Stomach smooth muscle (tissue), 2 donors: ENCODE data around the gene AP3B1.

Experiments
- H3K27ac ChIP-seq: one replicate; pipeline ENCODE4 v1.7.0; 2013; ENCODE audit warnings: mild to moderate bottlenecking, low read length, inconsistent platforms
- H3K27me3 ChIP-seq, 2 donors: one replicate each; pipeline ENCODE4 v1.7.0; 2013; ENCODE audit warnings: low read length in 2 of 2; ENCODE audit not compliant: insufficient read depth in 2 of 2, control insufficient read depth in 1 of 2
- H3K36me3 ChIP-seq, 2 donors: one replicate each; pipeline ENCODE4 v1.7.0; 2013; ENCODE audit warnings: low read length in 2 of 2; ENCODE audit not compliant: control insufficient read depth in 2 of 2, insufficient read depth in 2 of 2
- H3K4me1 ChIP-seq: one replicate; pipeline ENCODE4 v1.7.0; 2013; ENCODE audit warnings: low read length; ENCODE audit not compliant: control insufficient read depth, insufficient read depth
- H3K4me3 ChIP-seq, 2 donors: one replicate each; pipeline ENCODE4 v1.7.0; 2013; ENCODE audit warnings: low read length in 2 of 2
- H3K9ac ChIP-seq, 2 donors: one replicate each; pipeline ENCODE4 v1.7.0; 2013; ENCODE audit warnings: low read length in 2 of 2, mild to moderate bottlenecking in 1 of 2
- H3K9me3 ChIP-seq, 2 donors: one replicate each; pipeline ENCODE4 v1.7.0; 2013; ENCODE audit warnings: low read length in 2 of 2; ENCODE audit not compliant: control insufficient read depth in 2 of 2
- donor health status: healthy.
- donor health status: Pancreatic carcinoma.

The AP3B1 gene

DNA sequence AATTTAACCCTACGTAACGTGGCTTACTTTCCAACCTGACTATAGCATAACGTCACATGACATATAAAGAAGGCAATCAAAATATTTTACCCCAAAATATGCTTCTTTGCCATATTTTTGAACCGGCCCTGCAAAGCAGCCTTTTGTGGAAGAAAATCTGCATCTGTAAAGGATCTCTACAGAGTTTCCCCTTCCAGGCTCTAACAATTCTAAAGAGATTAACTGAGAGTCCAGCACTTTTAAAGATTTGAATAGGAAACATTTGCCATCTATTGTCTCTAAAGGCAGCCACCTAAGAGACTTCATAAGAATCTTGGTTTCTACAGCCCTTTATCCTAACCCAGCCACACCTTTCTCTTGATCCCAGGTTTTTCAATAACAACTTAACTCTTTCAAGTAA is 22.7 kb downstream of the AP3B1 start:
- H3K27me3 ChIP-seq, result no peaks in the 10 kb centered on the region
- no peak overlapping the region for H3K9ac ChIP-seq
- H3K4me1 ChIP-seq, result peaks cover 4% of the 10 kb centered on the region
- H3K4me3 ChIP-seq, result no peak overlapping the region
- H3K9me3 ChIP-seq, result no peaks in the 10 kb centered on the region
- H3K27ac ChIP-seq, result no peak overlapping the region
- H3K36me3 ChIP-seq, result no peaks in the 10 kb centered on the region

DNA sequence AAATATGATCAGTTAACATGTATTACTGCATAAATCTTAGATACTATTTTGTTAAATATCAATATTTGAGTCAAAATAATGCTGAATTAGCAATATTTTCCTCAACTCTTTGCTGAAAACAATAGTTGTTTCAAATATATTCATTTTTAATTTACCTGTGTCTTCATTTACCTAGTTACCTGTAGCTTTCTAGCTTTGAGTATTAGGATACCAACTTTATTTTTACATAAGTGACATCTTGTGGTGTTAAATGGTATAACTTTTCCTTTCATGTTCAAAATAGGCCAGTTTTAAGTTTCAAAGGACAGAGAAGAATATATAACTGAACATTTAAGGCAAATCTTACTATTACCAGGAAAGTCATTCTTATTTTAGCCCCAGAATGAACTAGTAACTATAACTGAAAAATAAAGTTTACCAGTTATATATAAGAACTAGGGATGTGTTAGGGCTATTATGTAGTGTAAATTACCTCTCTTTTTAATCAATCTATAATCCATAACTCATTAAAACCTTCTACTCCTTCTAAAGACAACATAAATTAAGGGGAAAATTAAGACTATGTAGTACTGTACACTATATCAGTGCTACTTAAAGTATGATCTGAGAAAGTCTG is 25.3 kb downstream of the AP3B1 start:
- no peaks in the 10 kb centered on the region for H3K36me3 ChIP-seq
- H3K4me3 ChIP-seq, result no peak overlapping the region
- no peaks in the 10 kb centered on the region for H3K27me3 ChIP-seq
- H3K9me3 ChIP-seq, result no peaks in the 10 kb centered on the region
- H3K4me1 ChIP-seq, result peaks cover 4% of the 10 kb centered on the region
- no peak overlapping the region for H3K9ac ChIP-seq
- no peak overlapping the region for H3K27ac ChIP-seq

DNA sequence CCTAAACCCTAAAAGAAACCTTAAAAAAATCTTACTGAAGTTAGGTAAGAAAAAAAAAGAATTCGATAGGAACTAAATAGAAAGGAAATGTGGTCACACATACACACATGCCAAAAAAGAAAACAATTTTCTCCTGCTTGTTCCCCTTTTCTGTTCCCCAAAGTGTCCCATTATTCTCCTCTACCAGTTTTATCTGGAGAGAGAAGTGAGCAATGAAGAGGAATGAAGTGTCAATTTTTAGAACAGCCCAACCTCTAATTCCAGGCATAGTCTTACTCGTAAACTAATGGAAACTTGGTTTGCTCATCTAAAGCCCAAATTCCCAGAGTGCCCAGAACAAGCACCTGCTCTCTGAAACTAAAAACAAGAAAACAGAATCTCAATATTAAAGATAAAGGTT is 26.1 kb downstream of the AP3B1 start:
- Histone ChIP-seq H3K9me3 (no peaks in the 10 kb centered on the region), H3K27me3 (no peaks in the 10 kb centered on the region), H3K4me3 (no peak overlapping the region), H3K4me1 (peaks cover 3% of the 10 kb centered on the region), H3K36me3 (peaks cover 0 to 1% of the 10 kb centered on the region in 2 donors), H3K27ac (no peak overlapping the region), H3K9ac (no peak overlapping the region)

DNA sequence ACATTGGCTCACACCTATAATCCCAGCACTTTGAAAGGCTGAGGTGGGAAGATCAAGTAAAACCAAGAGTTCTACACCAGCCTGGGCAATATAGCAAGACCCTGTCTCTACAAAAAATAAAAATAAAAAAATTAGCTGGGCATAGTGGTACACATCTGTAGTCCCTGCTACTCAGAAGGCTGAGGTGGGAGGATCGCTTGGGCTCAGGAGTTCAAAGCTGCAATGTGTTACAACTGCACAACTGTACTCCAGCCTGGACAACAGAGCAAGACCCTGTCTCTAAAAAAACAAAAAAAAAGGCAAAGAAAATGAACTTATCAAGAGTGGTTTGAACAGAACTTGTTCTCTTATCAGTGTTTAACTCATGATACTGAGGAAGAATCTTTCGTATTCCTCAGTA is 29.3 kb downstream of the AP3B1 start:
- no peak overlapping the region for H3K4me3 ChIP-seq
- H3K4me1 ChIP-seq, result no peaks in the 10 kb centered on the region
- no peaks in the 10 kb centered on the region for H3K9me3 ChIP-seq
- H3K27ac ChIP-seq, result no peak overlapping the region
- H3K9ac ChIP-seq, result no peak overlapping the region
- no peaks in the 10 kb centered on the region for H3K27me3 ChIP-seq
- H3K36me3 ChIP-seq, result peaks cover 0 to 2% of the 10 kb centered on the region in 2 donors

DNA sequence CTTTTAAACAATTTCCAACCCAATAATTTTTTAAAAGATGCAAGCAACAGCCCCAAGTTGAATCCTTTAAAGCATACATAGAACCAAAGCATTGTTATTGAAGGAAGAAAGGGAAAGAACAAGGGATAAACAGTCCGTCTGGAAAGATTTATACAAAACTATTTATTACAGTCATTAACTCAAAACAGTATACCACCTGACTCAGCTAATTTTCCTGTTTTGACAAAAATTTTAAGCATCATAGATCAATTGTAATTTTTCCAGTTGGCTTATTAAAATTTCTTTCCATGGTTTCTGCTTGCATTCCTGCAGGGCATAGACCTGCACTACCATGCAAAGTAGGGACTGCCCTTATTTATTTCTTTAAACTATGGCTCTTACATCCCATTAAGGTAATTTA is 29.9 kb downstream of the AP3B1 start:
- no peaks in the 10 kb centered on the region for H3K9me3 ChIP-seq
- H3K36me3 ChIP-seq, result peaks cover 0 to 2% of the 10 kb centered on the region in 2 donors
- H3K4me1 ChIP-seq, result no peaks in the 10 kb centered on the region
- H3K4me3 ChIP-seq, result no peak overlapping the region
- no peak overlapping the region for H3K9ac ChIP-seq
- no peak overlapping the region for H3K27ac ChIP-seq
- no peaks in the 10 kb centered on the region for H3K27me3 ChIP-seq

DNA sequence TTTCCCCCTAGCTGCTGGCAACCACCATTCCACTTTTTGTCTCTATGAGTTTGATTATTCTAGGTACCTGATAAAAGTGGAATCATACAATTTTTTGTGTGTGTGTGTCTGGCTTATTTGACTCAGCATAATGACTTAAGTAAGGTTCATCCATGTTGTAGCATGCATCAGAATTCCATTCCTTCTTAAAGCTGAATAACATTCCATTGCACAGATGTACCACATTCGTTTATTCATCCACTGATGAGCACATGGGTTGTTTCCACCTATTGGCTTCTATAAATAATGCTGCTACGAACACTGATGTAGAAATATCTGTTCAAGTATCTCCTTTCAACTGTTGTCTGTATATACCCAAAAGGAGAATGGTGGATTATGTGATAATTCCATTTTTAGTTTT is 33.7 kb downstream of the AP3B1 start:
- Histone ChIP-seq H3K27ac (no peak overlapping the region), H3K9ac (no peak overlapping the region), H3K4me3 (no peak overlapping the region), H3K27me3 (no peaks in the 10 kb centered on the region), H3K36me3 (peaks cover 0 to 2% of the 10 kb centered on the region in 2 donors), H3K4me1 (no peaks in the 10 kb centered on the region), H3K9me3 (no peaks in the 10 kb centered on the region)

DNA sequence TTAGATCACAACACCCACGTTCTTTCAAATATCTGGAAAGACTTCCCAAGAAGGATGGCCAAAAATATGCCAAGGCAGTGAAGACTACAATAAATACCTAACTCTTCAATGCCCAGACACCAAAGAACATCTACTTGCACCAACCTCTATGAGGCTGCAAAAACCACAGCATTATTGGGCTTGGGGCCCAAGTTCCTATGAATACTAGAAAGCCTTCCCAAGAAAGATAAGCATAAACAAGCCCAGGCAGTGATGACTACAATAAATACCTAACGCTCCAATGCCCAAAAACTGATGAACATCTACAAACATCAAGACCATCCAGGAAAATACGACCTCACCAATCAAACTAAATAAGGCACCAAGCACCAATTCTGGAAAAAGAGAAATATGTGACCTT is 41.3 kb downstream of the AP3B1 start:
- Histone ChIP-seq H3K27ac (no peak overlapping the region), H3K4me3 (no peak overlapping the region), H3K36me3 (no peaks in the 10 kb centered on the region), H3K9me3 (no peaks in the 10 kb centered on the region), H3K4me1 (no peaks in the 10 kb centered on the region), H3K9ac (no peak overlapping the region), H3K27me3 (no peaks in the 10 kb centered on the region)

DNA sequence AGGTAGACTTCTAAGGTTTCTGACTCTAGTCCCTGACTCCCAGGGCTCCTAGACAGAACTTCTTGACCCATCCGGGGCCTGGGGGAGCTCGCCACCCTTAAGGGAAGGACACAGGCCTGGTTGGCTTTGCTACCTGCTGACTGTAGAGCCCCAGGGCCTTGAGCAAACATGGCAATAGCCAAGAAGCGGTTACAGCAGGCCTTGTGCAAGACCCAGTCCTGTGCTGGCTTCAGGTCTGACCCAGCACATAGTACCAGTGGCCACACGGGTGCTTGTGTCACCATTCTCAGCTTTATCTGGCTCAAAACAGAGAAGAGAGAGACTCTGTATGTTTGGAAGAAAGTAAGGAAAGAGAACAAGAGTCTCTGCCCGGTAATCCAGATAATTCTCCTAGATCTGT is 41.8 kb downstream of the AP3B1 start:
- Histone ChIP-seq H3K36me3 (no peaks in the 10 kb centered on the region), H3K27ac (no peak overlapping the region), H3K4me3 (no peak overlapping the region), H3K9ac (no peak overlapping the region), H3K27me3 (no peaks in the 10 kb centered on the region), H3K9me3 (no peaks in the 10 kb centered on the region), H3K4me1 (no peaks in the 10 kb centered on the region)

DNA sequence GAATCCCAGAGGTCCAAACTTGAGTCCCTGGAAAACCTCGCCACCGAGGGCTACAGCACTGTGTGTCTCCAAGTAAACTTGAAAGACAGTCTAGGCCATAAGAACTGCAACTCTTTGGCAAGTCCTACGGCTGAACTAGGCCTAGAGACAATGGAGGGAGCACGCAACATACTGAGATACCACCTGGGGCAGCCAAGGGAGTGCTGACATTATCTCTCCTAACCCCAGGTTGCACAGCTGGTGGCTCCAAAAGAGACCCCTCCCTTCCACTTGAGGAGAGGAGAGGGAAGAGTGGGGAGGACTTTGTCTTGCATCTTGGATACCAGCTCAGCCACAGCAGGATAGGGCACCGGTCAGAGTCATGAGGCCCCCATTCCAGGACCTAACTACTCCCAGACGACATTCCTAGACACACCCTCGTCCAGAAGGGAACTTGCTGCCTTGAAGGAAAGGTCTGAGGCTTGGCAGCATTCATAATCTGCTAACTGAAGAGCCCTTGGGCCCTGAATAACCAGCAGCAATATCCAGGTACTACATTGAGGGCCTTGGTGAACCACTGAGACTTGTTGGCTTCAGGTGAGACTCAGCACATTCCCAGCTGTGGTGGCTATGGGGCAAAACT is 42.7 kb downstream of the AP3B1 start:
- Histone ChIP-seq H3K36me3 (no peaks in the 10 kb centered on the region), H3K27ac (no peak overlapping the region), H3K27me3 (no peaks in the 10 kb centered on the region)

DNA sequence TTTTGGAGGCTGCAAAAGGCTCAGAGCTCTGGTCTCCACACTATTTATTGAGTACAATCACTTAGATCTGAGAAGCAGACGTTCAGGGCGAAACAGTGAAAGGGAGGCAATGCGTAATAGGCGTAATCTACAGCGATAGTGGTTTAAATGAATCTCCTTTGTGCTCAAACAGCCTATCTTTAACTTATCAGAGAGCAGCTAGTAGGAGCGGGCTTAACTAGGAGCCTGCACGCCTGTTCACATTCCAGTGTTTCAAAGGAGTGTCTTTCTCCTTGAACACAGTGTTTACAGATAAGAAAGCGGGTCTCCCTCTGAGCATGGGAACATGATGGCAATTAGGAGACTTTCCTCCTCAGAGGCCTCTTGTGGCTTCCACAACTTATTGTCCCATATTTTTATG is 49.4 kb downstream of the AP3B1 start:
- Histone ChIP-seq H3K9ac (no peak overlapping the region), H3K4me3 (no peak overlapping the region), H3K27me3 (no peaks in the 10 kb centered on the region), H3K4me1 (no peaks in the 10 kb centered on the region), H3K36me3 (no peaks in the 10 kb centered on the region), H3K9me3 (no peaks in the 10 kb centered on the region), H3K27ac (no peak overlapping the region)

More for the DNA sequence above, 42.7 kb downstream of the AP3B1 start:
- H3K4me3 ChIP-seq, result no peak overlapping the region
- no peaks in the 10 kb centered on the region for H3K9me3 ChIP-seq
- no peaks in the 10 kb centered on the region for H3K4me1 ChIP-seq
- no peak overlapping the region for H3K9ac ChIP-seq

DNA sequence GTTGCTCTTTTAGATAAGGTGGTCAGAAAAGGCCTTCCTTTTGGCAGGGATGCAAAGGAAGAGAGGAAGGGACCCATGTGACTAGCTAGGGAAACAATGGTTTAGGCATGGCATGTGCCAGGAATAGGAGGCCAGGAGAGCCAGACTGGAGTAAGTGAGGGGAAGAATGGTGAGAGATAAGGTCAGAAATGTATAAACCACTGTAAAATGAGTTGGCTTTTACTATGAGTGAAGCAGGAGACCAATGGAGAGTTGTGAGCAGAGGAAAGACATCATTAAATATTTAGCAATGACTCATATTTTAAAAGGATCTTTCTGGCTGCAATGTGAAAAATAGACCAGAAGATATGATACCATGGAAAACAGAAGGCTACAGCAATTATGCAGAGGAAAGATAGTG is 50.9 kb downstream of the AP3B1 start:
- Histone ChIP-seq H3K4me3 (no peak overlapping the region), H3K27me3 (no peaks in the 10 kb centered on the region), H3K4me1 (no peaks in the 10 kb centered on the region), H3K36me3 (no peaks in the 10 kb centered on the region), H3K27ac (no peak overlapping the region), H3K9me3 (no peaks in the 10 kb centered on the region), H3K9ac (no peak overlapping the region)
